Astrocyte of the cerebellum (primary cell): ENCODE data around the gene RNF213.

ENCODE experiments used
- DNase-seq: peaks from one replicate; pipeline ENCODE4 v3.0.0-alpha.2; 2011; ENCODE audit warnings: low read depth
- H3K4me3 ChIP-seq: 2 replicates; pipeline ENCODE4 v1.5.1; 2011; ENCODE audit warnings: mild to moderate bottlenecking, low read depth, low read length, moderate library complexity
- in situ Hi-C: cut with HindIII; loops from 2 replicates; pipeline ENCODE4 v1.10.0; 2017; ENCODE audit warnings: low sequenced_read_pairs
- TF ChIP-seq, protein P1 (sequence below): IDR thresholded peaks from 2 replicates; pipeline ENCODE4 v1.5.1; 2012; ENCODE audit warnings: low read length, low read depth, moderate library complexity, mild to moderate bottlenecking; ENCODE audit errors: missing control alignments

RNF213 gene

DNA sequence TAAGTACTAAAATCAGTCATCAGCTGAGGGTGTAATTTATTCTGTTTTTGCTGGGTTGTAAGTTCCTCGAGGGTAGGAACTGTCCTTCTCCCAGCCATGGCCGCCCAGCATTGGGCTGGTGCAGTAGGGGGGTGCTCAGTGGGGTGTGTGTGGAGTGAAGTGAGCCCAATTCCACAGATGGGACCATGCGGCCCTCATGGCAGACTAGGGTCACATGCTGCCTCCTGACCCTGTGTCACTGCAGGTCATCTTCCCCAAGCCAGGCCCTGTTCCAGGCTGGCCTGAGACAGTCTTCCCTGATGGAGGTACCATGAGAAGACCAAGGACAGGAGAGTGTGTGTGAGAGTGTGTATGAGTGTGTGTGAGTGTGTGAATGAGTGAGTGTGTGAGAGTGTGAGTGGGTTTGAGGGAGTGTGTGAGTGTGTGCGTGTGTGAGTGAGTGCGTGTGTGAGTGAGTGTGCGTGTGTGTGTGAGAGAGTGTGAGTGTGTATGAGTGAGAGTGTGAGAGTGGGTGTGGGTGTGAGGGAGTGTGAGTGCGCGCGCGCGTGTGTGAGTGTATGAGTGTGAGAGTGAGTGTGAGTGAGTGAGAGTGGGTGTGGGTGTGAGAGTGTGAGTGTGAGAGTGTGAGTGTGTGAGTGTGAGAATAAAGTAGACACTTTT, 36.7 kb upstream of the RNF213 start:
- H3K4me3 ChIP-seq, result no peak overlapping the region
- no peak for DNase-seq
- in situ Hi-C loops, result no loop called here
- TF ChIP-seq, protein P1, sequence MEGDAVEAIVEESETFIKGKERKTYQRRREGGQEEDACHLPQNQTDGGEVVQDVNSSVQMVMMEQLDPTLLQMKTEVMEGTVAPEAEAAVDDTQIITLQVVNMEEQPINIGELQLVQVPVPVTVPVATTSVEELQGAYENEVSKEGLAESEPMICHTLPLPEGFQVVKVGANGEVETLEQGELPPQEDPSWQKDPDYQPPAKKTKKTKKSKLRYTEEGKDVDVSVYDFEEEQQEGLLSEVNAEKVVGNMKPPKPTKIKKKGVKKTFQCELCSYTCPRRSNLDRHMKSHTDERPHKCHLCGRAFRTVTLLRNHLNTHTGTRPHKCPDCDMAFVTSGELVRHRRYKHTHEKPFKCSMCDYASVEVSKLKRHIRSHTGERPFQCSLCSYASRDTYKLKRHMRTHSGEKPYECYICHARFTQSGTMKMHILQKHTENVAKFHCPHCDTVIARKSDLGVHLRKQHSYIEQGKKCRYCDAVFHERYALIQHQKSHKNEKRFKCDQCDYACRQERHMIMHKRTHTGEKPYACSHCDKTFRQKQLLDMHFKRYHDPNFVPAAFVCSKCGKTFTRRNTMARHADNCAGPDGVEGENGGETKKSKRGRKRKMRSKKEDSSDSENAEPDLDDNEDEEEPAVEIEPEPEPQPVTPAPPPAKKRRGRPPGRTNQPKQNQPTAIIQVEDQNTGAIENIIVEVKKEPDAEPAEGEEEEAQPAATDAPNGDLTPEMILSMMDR, result no peak

DNA sequence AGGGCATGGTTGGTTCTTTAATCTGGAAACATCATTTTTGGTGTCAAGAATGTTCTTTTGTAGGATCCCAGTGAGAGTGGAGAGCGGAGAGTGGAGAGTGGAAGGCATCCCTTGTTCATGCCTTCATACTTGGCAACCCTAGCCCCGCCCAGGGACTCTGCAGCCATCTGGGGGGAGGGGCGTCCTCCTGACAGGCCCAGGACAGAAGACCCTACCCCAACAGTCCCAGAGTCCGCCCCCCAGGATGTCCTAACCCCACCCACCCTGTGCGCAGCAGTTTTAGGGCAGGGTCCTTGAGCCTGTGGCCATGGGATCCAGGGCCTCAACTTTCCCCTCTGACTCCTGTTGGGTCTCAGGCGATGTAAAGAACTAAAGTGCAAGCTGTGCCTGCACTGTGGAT, 36.0 kb upstream of the RNF213 start:
- no peak for DNase-seq
- in situ Hi-C loops, result no loop called here

DNA sequence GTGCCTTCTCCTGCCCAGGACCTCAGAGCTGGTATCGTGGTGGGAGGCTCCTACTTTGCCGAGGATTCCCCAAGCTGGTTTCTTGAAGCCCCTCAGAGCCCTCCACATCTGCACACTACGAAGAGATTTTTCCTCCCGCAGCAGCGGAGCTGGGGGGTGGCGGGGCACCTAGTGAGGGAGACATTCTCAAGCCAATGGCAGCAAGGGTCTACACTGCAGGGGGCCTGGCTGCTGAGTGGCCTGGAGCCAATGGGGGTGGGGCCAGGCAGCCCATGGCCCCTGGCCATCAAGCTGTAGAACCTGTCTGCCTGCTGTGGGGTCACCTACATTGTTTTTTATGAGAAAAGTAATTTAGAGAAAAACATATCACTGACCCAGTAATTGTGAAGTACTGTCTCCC, 35.4 kb upstream of the RNF213 start:
- H3K4me3 ChIP-seq, result no peak overlapping the region
- TF ChIP-seq, protein P1, result no peak
- no peak for DNase-seq
- in situ Hi-C loops, result no loop called here

More for the DNA sequence above, 36.0 kb upstream of the RNF213 start:
- no peak overlapping the region for H3K4me3 ChIP-seq
- TF ChIP-seq, protein P1, result no peak

DNA sequence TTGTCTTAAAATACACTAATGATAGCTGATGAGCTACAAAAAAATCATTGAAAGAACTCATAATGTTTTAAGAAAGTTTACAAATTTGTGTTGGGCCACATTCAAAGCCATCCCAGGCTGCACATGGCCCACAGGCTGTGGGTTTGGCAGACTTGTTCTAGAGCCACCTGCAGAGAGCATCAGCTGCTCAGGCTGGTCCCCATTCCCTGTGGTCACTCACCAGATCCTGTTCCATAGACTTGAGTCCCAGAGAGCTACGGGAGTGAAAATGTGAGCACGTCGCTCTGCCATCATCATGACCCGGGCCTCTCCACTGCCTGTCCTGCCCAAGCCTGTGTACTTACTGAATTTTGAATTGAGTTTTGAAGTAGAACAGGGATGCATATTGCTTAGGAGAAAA, 33.5 kb upstream of the RNF213 start:
- in situ Hi-C loops, result no loop called here
- peak; percentile 19 for DNase-seq

DNA sequence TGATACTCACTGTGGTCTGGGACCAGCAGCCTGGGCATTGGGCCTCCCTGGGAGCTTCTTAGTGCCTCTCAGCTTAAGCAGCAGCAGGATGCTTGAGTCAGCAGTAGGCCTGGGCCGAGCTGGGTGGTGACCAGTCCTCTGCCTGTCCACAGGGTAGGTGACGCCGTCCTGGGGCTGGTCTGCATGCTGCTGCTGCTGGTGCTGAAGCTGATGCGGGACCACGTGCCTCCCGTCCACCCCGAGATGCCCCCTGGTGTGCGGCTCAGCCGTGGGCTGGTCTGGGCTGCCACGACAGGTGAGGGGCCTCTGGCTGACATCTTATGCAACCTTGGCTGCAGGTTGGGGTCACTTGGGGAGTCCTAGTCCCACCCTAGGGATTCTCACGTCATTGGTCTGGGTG, 33.0 kb upstream of the RNF213 start:
- TF ChIP-seq, protein P1, result no peak
- in situ Hi-C loops, result no loop called here
- no peak overlapping the region for H3K4me3 ChIP-seq
- no peak for DNase-seq

More for the DNA sequence above, 33.5 kb upstream of the RNF213 start:
- TF ChIP-seq, protein P1, result no peak
- H3K4me3 ChIP-seq, result no peak overlapping the region

DNA sequence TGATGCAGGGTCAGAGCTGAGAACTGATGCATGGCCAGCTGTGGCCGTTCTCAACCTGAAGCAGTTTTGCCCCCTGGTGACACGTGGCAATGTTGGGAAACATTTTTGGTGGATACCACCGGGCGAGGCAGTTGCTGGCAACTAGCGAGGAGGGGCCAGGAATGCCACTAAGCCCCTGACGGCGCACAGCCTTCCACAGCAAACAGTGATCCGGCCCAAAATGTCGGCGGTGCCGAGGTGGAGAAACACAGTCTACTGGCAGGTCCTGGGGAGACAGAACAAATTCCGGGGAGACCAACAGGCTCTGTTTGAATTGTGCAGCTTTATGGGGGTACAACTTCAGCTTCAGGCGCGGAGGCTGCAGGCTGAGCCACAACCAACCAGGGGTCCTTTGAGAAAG, 32.2 kb upstream of the RNF213 start:
- TF ChIP-seq, protein P1, result no peak
- no peak overlapping the region for H3K4me3 ChIP-seq
- in situ Hi-C loops, result no loop called here
- no peak for DNase-seq

DNA sequence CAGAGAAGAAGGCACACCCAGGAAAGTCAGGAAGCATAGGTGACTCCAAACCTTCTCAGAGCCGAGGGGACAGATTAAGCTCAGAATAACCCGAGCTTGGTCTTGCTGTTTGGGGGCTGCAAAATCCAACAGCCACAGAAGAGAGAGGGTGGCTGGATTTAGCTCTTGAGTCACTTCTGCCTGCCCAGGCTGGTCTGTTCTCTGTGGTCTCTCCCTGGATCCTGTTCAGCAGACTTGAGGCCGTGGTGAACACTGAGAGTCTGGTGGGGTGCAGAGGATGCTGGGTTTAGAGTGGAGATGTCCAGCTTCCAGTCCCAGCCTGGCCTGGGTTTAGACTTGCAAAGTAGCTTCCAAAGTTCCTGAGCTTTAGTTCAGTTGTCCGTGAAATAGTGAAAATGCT, 31.6 kb upstream of the RNF213 start:
- H3K4me3 ChIP-seq, result no peak overlapping the region
- DNase-seq, result no peak
- in situ Hi-C loops, result no loop called here
- TF ChIP-seq, protein P1, result no peak
